GM18526 (cell line): ENCODE data around the gene OSTN.

Experiments
- POLR2A ChIP-seq: IDR thresholded peaks from 3 replicates; pipeline ENCODE4 v1.6.1; 2011; ENCODE audit not compliant: insufficient read length; ENCODE audit errors: extremely low read depth

Gene OSTN

DNA sequence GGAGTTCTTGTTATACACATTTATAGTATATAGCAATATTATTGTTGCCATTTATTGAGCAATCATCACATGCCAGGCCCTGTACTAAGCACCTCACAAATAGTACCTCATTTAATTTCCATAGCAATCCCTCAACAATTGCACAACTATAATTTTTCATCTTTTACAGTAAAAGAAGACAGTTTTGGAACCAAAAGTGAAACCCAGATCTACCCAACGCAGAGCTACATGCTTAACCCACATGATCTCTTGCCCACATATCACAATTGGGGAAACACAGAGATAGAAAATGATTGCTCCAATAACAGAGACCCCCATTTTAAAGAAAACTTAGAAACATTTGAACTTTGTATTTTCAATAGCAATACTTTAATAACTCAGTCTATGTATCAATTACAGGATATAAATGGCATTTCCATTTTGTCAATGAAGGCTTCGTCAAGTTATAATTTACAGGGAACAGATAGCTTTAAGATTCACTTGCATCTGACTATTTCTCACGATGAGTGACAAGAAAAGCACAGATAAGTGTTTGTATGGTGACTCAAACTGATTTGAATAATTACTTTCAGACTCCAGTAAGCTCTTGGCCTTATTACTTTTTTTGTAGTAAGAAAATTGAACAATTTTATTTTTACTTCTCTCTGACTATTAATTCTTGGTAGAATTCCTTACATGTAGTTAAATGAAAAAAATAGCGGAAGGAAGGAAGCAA is 91.4 kb downstream of the OSTN start:
- TF ChIP-seq POLR2A, result no peak

GRCh38 chr3:191292243-191293015 is 93.4 kb downstream of the OSTN start:
- no peak for TF ChIP-seq POLR2A

- TF ChIP-seq POLR2A, result no peak
These were observed 95.2 kb downstream of the OSTN start for GRCh38 chr3:191294291-191294690.

- no peak for TF ChIP-seq POLR2A
These were observed 97.0 kb downstream of the OSTN start for GRCh38 chr3:191296041-191296541.

- TF ChIP-seq POLR2A, result no peak
These were observed 99.8 kb downstream of the OSTN start for GRCh38 chr3:191298846-191299245.

- no peak for TF ChIP-seq POLR2A
These were observed 101.4 kb downstream of the OSTN start for GRCh38 chr3:191300422-191300821.

DNA sequence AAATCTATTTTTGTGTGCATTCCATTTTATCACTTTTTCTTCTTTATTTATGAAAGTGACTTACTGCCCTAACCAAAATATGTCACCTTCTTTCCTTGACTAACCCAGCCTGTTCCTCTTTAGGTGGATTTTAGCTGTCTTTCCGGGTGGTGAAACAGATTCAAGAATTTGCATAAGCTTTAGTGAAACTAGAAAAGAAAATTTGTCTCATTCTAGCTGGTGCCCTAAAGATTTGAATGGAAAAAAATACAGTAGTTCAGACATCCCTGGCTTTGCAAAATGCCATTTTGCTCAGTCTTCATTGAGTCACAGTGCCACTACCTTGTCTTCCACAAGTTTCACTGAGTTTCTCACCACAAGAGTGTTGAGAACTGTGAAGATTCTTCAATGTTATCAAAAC is 102.0 kb downstream of the OSTN start:
- no peak for TF ChIP-seq POLR2A

GRCh38 chr3:191301782-191302411 is 102.9 kb downstream of the OSTN start:
- no peak for TF ChIP-seq POLR2A

GRCh38 chr3:191302451-191302850 is 103.4 kb downstream of the OSTN start:
- TF ChIP-seq POLR2A, result no peak

DNA sequence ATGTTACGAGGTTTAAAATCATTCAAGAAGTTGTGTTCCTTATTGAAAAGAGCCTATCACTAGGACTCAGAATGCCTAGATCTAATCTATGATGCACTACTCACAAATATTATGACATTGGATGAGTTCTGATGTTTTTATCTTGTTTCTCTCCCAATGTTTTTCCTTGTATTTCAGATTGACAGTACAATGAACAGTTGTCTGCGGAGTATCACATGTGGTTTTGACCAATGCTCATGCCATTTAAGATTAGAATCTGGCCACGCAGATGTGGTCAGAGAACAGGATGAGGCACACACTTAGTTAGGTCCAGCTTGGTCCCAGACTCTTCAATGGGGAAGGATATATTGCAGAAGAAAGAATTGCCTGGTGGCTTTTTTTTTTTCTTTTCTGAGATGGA is 104.6 kb downstream of the OSTN start:
- TF ChIP-seq POLR2A, result no peak

DNA sequence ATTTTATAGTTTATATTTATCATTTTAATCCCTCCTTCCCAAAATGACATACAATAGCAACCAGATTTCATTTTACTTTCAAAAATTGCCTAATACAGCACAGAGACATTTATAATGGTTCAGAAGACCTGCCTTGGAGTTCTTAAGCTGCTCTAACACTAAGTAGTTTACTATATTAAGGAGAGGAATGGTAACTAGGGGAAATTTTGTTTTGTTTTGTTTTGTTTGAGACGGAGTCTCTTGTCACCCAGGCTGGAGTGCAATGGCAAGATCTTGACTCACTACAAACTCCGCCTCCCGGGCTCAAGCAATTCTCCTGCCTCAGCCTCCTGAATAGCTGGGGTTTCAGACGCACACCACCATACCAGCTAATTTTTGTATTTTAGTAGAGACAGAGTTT is 107.4 kb downstream of the OSTN start:
- TF ChIP-seq POLR2A, result no peak

DNA sequence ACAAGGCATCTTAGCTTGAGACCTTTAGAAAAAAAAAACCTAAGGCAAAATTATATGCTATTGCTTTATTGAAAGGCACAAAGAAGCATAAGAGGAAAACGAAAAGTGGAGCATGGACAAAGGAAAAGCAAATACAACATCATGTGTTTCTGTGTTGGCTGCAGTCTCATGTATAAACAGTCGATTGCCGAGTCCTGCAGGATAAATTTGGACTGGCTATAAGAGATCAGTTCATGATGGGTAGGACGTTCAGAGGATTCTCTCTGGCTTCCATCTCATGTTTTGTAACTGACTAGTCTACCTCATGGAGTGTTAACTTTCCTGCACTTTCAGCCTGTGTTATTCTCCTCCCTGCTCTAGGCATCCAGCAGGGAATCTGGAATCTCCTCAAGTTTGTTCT is 108.3 kb downstream of the OSTN start:
- TF ChIP-seq POLR2A, result no peak

DNA sequence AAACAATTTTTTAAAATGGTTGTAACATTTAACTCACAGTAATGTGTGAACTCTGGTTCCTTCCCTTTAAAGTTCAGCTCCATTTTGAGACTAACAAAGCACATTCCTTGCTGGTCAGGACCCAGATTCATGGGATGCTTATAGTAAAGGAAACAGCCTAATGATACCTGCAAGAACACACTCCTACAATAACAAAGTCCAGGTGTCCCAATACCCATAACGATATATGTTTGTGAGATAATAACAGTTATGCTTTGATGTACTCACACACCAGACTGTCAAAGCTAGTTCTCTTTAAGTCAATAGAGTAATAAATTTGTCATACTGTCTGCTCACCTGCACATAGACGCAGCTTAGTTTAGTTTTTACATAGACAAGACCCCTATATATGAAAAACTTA is 114.3 kb downstream of the OSTN start:
- no peak for TF ChIP-seq POLR2A

DNA sequence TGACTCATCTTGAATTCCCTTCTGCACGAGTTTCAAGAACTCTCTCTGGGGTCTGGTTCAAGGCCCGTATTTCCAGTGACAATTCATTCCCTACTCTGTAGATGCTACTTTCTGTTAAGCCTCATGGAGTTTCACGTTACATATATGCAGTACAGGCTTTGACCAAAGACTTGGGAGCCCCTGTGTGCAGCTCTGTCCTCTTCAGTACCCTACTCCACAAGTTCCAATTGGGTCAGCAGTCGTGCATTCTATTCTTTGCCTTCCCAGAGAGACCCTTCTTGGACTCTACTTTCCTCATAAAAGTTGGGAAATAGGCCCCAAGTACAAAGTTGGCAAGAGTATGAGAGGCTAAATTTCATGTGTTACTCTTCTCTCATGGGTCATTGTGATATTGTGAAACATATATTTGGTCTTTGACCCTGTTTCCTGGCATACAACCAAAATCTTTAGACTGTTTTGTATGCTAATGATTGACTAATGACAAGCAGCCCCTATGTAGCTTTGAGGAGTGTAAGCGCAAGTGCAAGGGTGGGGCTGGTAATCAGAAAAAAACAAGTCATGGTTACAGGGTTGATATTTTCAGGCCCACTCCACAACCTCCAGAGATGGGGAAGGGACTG is 115.2 kb downstream of the OSTN start:
- no peak for TF ChIP-seq POLR2A
